Bone marrow (tissue), 2 donors: ENCODE data around the gene PTX4.

Source experiments
- DNase-seq, 2 donors: peaks; one replicate each; lab custom pipeline; 2025; lab: John Stamatoyannopoulos, UW

The PTX4 gene

DNA sequence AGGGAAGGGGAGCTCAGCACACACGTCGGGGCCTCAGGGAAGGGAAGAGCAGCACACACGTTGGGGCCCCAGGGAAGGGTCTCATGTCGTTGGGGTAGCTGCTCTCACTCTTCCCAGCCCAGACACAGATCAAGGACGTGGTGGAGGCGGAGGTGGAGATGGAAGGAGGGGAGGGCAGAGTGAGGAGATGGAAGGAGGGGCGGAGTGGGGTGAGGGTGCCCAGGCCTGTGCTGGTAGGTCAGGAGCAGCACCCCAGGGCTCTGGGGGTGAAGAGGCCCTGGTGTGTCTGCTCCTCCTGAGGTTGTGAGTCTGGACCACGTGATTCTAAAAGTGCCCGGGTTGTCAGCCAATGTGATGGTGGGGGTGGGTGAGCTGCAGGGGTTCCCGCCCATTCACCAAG lies 28.8 kb downstream of the PTX4 start:
- no peak for DNase-seq

DNA sequence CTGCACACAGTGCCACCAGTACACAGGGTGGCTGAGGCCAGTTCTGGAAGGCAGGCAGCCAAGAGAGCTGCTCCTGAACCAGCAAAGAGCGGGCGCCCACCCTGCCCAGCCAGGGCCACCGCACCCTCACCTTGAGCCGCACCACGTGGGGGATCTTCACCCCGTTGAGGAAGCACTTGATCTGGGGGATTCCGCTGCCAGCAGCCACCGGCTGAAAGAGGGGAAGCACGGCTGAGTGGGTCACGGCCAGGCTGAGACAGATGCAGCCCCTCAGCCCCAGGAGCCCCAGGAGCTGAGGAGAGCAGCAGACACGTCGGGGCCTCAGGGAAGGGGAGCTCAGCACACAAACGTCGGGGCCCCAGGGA lies 29.8 kb downstream of the PTX4 start:
- DNase-seq: no peak

DNA sequence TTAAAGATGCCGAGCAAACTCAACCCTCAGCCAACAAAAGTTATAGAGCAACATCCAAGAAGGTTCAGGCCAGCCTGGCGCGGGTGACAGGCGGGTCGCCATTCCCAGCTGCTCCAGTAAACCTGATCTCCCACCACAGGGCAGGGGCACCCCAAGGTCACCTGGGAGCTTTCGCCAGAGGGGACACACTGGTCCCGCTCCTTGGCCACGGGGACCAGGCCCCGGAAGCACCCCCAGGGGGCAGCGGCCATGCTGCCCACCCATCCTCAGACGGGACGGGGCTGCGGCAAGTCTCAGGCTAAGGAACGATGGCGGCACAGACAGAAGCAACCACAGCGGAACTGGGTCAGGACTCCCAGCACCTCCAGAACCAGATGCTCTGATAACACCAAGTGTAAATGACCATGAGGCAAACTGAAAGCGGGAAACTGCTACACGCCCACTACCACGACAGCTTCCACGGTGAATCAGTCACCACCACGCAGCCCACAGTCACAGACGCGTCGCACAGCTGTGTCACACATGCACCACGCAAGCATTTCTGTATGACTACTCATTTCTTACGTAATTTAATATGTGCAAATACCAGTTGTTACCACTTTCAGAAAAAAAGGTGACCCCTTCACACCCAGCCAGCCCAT lies 30.3 kb downstream of the PTX4 start:
- DNase-seq: no peak

DNA sequence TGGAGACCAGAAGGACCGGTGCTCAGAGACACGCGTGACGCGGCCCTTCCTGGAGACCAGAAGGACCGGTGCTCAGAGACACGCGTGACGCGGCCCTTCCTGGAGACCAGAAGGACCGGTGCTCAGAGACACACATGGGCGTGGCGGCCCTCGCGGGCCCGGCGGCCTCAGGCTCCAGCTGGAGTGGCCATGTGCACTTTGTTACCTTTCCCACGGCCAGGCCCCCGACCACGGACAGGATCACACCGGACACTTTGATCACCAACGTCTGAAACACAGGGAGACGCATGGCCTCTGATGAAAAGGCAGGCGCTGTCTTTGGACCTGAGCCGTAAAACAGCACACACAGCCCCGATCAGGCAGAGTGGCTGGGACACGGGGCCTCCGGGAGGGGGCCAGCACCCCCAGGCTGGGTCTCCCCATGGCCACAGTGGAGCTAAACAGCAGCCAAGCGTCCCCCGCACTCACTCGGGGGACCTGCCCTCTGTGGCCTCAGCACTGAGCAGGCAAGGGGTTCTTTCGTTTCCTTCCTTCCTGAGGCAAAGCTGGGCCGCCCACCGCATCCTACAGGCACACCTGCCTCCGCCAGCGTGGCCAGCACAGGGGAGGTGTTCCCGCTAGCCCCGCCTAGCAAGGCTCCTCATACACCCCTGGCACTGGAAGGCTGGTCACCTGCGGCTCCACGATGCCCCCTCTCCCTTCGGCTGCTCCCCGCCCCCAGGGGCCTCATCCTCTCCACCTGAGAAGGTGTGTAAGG lies 31.1 kb downstream of the PTX4 start:
- no peak for DNase-seq

DNA sequence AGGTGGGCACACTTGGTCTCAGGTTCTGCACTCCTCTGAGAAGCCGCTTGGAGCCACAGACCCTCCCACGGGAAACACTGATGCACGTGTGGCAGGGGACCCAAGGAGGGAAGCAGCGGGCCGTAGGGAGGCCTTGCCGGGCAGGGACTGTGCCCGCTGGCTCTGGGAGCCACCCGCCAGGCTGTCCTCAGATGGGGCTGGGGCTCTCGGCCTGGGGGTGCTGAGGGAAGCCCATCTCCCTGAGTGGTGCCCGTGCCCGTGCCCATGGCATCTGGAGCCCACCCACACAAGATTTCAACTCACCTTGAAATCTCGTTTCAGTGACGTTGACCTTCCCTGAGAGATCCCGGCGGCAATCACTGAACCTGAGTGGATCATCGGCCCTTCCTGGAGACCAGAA lies 31.8 kb downstream of the PTX4 start:
- no peak for DNase-seq

DNA sequence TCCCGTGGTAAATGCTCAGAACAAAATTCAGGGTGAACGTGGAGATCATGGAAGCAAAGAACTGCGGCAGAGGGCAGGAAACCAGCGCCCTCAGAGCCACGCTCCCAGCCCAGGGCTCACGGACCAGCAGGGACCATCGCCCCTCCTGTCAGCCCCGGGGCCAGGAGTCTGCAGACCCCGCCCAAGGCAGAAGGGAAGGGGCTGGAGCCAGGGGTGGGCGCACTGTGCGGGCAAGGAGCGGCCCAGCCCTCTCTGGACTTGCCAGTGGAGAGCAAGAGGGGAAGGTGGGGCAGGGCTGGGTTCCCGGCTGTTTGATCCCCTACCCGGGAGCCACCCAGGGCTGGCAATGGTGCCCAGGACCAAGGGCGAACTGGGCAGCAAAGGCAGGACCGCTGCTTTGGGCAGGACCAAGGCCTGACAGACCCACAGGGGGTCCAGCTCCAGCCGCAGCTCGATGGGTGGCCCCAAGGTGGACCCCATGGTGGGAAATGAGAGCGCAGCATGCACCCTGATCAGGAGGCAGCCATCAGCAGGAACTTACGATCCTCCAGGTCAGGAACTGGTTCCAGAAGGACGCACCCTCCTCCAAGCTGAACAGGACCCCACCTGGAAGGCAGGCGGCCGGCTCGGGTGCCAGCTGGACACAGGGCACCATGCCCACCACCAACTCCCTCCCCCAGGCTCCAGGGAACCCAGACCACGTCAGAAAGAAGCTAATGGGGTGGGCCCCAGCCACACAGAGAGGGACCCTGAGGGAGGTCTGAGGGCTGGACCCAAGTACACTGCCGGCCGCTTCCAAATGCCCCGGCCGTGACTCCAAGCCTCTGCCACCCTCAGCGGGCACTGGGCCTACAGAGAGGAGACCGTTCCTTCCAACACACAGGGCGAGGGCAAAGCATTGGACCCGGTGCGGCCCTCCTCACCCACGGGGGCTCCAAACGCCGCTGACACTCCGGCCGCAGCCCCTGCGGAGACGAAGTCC lies 33.3 kb downstream of the PTX4 start:
- DNase-seq: no peak

DNA sequence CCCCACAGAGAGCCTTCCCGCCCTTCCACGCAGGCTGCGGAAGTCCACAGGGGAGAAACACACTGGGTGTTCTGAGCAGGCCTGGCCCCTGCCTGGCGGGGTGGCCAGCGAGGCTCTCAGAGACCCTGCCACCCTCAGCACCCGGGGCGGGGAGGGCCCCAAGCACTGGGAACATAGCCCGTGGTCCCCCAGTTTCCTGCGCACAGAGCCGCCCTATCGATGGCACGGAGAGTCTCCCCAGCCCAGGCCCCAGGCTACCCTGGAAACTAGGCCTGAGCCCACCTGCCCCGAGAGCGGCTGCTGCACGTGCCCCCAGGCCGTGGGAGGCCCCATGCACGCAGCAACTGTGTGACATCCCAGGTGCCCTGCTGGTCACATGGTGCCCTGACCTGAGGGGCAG lies 34.2 kb downstream of the PTX4 start:
- DNase-seq: no peak

DNA sequence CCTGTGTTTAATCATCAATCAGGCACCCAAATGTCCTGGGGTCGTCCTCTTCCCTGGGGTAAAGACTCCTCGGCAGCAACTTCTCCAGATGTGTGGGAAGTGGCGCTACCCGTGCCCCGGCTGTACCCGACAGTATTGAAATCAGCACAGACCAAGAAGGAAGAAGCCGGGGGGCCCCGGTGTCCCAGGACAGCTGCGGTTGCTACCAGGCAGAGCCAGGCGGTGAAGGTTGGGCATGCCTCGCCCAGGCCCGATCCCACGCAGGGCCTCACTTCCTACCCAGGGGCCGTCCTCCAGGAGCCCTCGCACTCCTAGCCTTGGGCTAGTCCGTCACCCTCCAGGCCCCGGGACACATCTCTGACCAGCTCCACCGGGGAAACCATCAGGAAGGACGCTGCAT lies 35.4 kb downstream of the PTX4 start:
- no peak for DNase-seq

DNA sequence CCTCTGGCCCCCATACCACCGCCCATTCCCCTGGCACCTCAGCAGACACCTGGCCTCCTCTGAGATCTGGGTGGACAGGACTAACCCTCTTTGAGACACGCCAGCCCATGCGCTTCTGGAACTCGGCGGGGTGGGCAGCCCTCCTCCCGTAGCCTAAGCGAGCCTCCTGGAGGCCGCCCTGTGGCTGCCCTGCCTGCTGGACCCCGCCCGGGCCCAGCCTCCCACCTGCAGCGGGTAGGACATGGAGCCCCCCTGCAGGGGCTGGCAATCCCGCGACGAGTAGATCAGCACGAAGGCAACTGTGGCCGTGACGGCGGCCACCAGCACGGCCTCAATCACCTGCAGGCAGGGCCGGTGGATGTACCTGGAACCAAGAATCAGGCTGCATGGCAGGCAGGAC lies 36.2 kb downstream of the PTX4 start:
- DNase-seq: no peak

DNA sequence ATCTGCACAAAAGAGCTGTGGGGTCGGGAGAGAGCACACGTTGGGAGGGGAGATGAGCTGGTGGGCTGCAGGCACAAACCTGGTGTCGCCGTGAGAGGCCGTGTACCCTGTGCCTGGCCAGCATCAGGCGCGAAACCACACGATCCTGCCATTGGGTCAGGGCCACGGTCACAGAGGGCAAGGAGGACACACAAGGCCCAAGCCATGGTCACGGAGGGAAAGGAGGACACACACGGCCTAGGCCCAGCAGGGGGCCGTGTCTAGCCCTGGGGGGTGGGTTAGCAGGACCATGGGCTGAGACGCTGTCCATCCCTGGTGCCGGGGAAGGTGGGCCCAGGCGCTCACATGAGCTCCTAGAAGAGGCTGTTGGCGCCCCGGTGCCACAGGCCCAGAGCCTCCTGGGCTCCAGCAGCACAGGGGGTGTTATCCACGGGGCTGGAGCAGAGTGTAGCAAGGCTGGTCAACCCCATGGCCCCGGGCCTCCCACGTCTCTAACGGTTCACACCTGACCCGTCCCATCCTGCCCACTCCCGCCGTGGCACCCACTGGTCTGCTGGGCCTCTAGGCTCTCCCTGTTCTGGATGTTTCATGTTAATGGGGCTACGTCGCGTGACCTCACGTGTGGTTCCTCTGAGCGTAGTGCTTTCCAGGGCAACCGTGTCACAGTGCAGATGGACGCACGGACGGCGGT lies 36.9 kb downstream of the PTX4 start:
- no peak for DNase-seq

DNA sequence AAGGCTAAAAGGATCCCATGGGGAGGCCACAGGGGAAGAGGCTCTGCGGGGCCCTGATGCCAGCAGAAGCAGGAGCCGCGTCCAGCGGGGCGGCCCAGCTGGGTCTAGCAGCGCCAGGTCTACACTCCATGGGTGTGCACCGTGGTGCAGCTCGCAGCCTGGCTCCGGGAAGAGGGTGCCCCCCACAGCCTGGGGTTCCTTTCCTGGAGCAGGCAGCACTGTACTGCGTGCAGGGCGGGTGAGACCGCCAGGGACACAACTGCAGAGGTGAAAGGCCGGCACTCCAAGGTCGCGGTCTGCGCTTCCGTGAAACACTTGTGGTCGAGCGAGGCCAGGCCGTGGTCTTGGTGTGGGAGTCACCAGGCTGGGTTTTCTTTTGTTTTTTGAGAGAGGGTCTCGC lies 37.9 kb downstream of the PTX4 start:
- DNase-seq: no peak

DNA sequence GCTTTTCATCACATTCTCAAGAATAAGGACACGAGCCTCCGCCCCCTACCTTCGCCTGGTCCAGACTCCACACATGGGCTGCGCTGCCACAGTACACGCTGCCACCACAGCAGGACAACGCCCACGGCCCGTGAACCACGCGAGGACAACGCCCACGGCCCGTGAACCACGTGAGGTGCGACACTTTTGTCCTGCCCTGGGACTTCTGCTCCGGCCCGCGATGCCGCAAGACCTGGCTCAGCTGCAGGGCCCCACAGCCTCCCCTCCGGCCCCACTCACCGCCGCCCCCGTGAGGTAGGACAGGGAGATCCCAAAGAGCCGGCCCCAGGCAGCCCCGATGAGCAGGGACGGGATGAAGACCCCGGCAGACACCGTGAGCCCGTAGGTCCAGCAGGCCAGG lies 38.5 kb downstream of the PTX4 start:
- DNase-seq: no peak

DNA sequence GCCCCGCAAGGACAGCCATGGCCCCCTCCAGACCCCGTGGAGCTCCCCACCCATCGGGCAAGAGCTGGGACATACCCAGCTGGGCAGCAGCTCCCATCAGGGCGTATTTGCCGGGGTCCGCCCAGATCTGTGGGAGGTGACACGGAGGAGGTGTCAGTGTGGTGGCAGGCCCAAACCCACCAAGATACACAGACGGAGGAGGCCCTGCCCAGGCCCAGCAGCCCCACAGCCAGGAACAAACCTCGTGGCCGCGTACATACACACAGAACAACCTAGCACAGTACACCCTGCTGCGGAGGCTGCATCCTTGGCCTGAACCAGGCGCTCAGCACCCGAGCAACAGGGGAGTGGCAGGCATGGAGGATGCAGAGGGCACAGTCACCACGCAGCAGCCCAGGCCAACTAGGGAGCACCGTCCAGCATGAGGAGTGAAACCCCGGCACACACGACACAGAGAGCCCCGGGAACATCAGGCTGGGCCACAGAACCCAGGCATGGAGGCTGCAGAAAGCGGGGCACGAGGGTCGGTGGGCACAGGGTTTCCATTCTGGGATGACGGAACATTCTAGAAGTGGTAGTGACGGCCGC lies 39.4 kb downstream of the PTX4 start:
- no peak for DNase-seq

DNA sequence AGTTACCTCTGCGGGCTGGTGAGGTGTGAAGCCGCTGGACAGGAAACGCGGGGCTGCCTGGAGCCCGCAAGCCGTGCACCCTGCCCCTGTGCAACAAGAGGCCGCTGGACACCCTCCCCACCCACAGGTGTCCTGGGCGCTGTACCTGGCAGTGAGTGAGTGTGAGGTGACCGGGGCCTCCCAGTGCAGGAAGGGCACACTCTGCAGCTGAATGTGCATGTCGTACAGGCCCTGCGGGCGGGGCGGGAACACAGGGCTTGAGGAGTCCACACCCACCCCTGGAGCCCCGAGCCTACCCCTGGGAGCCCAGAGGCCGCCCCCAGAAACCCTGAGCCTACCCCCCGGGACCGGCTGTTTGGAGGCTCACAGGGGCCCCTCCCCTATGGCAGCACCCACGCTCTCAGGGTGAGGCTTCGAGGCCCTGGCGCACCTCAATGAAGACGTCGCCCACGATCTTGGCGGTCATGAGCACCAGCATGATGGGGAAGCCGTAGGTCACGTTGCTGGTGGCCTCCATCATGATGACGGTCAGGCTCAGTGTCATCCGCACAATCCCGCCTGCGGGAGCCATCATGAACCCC lies 40.1 kb downstream of the PTX4 start:
- no peak for DNase-seq

DNA sequence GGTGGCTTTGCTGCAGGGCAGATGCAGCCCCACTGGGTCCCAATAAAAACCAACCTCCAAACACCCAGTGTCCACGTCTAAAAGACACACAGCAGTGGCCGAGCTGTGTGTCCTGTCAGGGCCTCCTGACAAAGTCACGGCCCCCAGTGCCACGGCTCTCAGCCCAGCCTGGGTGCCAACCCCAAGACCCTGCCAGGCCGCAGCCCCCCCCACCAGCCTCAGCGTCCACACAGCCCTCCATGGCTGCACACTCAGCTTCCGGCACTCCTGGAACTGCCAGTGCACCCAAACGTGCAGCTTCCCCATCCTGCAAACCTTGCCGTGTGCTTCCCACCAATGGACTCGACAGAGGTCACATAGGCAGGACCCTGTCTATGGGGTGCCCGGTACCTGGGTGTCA lies 40.8 kb downstream of the PTX4 start:
- DNase-seq: no peak

DNA sequence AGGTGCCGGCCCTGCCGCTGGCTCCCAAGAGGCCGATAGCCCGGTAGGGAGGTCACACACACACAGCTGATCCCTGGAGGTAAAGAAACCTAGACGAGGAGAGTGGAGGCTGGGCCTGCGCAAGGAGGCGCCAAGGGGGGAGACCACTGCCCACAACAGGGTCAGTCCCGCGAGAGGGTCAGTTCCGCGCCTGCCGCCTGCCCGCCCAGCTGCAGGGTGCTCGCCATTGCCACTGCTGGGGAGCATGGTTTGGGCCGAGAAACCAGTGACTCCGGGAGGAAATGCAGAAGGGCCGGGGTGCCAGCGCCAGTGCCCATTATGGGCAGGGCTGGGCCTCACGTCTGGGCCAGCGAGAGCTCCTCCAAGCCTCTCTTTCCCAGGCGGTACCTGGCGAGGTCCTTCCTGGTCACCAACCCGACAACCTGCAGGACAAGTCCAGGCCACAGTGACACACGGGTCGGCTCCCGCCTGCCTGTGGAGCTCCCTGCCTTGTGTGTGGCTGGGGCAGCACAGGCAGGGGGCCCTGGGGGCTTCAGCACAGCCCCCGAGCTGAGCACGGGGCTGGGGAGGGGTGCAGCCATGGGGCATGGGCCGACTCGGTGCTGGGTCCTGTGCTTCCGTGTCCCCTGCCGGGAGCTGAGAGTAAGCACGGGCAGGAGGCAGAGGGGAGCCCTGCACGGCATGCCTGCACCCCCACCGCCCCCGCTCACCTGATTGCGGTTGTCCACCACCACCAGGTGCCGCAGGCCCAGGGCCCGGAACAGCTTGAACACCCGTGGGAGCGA lies 42.3 kb downstream of the PTX4 start:
- DNase-seq: no peak

DNA sequence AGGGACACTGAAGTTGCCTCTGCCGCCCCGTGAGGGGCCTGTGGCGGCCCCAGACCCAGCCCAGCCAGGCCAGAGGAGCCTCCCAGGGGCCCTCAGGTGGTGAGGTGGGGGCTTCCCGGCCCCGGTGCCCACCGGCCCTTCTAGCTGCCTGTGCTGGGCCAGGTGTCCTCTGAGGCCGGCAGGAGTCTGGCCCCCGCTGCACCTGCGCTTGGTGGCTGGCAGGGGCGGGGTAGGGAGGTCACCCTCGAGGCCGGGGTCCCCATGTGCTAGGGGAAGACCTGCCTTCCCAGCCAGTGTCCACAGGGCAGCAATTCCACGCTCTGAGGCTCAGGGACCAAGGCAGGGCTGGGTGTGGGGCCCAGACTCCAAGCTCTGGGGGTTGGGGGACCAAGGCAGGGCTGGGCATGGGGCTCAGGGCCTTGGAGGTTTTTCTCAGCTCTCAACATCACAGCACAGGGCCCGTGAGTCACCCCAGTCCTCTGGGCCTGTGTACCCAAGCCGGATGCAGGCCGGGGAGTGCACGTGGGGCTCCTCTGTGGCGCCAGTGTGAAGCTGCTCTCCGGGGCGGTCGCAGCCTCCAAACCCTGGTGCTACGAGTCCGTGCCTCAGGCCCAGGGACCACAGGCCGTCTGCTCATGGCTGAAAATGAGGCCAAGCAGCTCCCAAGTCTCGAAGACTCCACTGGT lies 43.1 kb downstream of the PTX4 start:
- no peak for DNase-seq

DNA sequence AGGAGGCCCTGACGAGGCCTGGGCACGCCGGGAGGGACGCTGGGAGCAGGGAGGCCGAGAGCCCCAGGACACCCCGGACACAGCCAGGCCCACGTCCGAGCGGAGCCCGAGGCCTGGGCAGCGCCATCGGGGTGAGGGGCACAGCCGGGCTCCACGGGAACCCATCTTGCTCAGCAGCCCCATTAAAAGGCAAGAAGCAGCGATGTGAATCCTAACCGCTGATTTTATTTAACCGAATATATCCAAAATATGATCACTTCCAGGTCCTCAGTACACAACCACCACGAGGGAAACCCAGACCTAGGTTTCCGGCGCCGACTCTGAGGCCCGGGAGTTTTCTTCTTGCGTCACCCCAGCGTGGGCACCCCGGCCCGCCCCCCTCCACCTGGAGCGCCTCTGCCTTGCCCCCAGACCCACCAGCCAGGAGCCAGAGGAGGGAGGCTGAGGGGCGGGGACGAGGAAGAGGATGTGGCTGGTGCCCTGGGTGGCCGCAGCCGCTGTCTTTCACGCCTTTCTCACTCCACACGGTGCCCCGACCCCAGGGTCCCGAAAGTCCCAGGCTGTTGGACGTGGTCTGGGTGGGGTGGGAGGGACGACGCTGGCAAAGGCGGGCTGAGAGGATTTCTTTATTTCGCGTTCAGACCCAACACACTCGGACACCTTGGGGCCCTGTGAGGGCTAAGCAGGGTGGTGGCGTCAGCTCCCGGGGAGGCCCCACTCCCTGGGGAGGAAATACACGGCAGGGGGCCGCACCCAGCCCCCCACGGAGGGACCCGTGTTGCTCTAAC lies 43.8 kb downstream of the PTX4 start:
- DNase-seq: no peak
